Smooth muscle cell (in vitro differentiated cells): ENCODE results near the gene CCDC91. TPM values are rescaled to one million over a fixed set of nuclear protein-coding genes. Genes with fewer than 3 reads are reported as not detected.

Source experiments
- DNase-seq: peaks from one replicate; lab custom pipeline; 2025; ENCODE audit not compliant: unreplicated experiment; lab: John Stamatoyannopoulos, UW
- H2AFZ ChIP-seq: fragments of 200-600 bp; sonication (generic); 2 replicates; pipeline ENCODE4 v1.6.0; 2016; ENCODE audit warnings: antibody characterized with exemption, low read depth, mild to moderate bottlenecking
- H3F3A ChIP-seq: fragments of 200-600 bp; sonication (generic); 2 replicates; pipeline ENCODE4 v1.6.0; 2017; ENCODE audit warnings: antibody characterized with exemption, low read depth
- H3K27ac ChIP-seq: fragments of 200-600 bp; sonication (generic); 2 replicates; pipeline ENCODE4 v1.5.1; 2016; ENCODE audit warnings: low read depth, mild to moderate bottlenecking
- H3K27me3 ChIP-seq: fragments of 200-600 bp; sonication (generic); 2 replicates; pipeline ENCODE4 v1.6.1; 2016; ENCODE audit warnings: low read depth, mild to moderate bottlenecking
- H3K36me3 ChIP-seq: fragments of 200-600 bp; sonication (generic); 2 replicates; pipeline ENCODE4 v1.5.1; 2016; ENCODE audit warnings: low read depth
- H3K4me1 ChIP-seq: fragments of 200-600 bp; sonication (generic); 2 replicates; pipeline ENCODE4 v1.5.1; 2016; ENCODE audit warnings: low read depth
- H3K4me2 ChIP-seq: fragments of 200-600 bp; sonication (generic); 2 replicates; pipeline ENCODE4 v1.6.0; 2016; ENCODE audit warnings: mild to moderate bottlenecking
- H3K4me3 ChIP-seq: fragments of 200-600 bp; sonication (generic); 2 replicates; pipeline ENCODE4 v1.5.1; 2016; ENCODE audit warnings: mild to moderate bottlenecking
- H3K79me2 ChIP-seq: fragments of 200-600 bp; sonication (generic); 2 replicates; pipeline ENCODE4 v1.6.0; 2016; ENCODE audit warnings: low read depth, mild to moderate bottlenecking
- H3K9ac ChIP-seq: fragments of 200-600 bp; sonication (generic); 2 replicates; pipeline ENCODE4 v1.6.0; 2016; ENCODE audit warnings: low read depth
- H3K9me3 ChIP-seq: fragments of 200-600 bp; sonication (generic); replicated peaks from 2 replicates; pipeline ENCODE4 v1.5.1; 2016; ENCODE audit warnings: low read depth
- H4K20me1 ChIP-seq: fragments of 200-600 bp; sonication (generic); 2 replicates; pipeline ENCODE4 v1.6.0; 2016; ENCODE audit warnings: low read depth
- CTCF ChIP-seq: fragments of 200-600 bp; sonication (generic); IDR thresholded peaks from 2 replicates; pipeline ENCODE4 v1.5.1; 2017; ENCODE audit warnings: borderline replicate concordance, mild to moderate bottlenecking, antibody characterized with exemption; ENCODE audit not compliant: insufficient read depth, poor library complexity, severe bottlenecking
- WGBS: methylation state at CpG from one replicate; pipeline ENCODE4 v1.1.7; 2016; ENCODE audit warnings: low lambda C conversion rate; 5-methylcytosine and 5-hydroxymethylcytosine counted together
- polyA plus RNA-seq: library from polyadenylated mRNA; unstranded; fragments of >200 nt; fragmentation: Nextera tagmentation; extraction: Ambion mirVana; gene quantifications from 2 replicates; pipeline ENCODE4 v1.2.1, GENCODE V29; 2016
- total RNA-seq: library from RNA; depleted of rRNA; stranded (reverse); fragments of >200 nt; gene quantifications from 2 replicates; pipeline ENCODE4 v1.2.3, GENCODE V29; 2014

Gene CCDC91
- total and polyA plus RNA-seq, 2 experiments from 2014 or later, result 20.1 to 23.7 TPM

- Histone ChIP-seq H3K4me1 (peaks cover 9% of the 10 kb centered on the region), H3K79me2 (no peaks in the 10 kb centered on the region), H3K27ac (no peak overlapping the region), H4K20me1 (no peaks in the 10 kb centered on the region), H3K4me2 (no peak overlapping the region), H3K27me3 (no peaks in the 10 kb centered on the region), H2AFZ (no peak overlapping the region), H3K9ac (no peak overlapping the region), H3F3A (no peaks in the 10 kb centered on the region), H3K9me3 (no peaks in the 10 kb centered on the region), H3K4me3 (no peak overlapping the region), H3K36me3 (peaks cover 6% of the 10 kb centered on the region)
- no peak for DNase-seq
- WGBS, result 96% methylated on average over 4 of the region's 4 CpGs
- no peak for TF ChIP-seq CTCF
Observed at GRCh38 chr12:28453686-28454085, 263.4 kb downstream of the CCDC91 start.

- Histone ChIP-seq H3K4me2 (no peak overlapping the region), H3K9me3 (no peaks in the 10 kb centered on the region), H4K20me1 (no peaks in the 10 kb centered on the region), H3K9ac (no peak overlapping the region), H3F3A (no peaks in the 10 kb centered on the region), H3K36me3 (peaks cover 10% of the 10 kb centered on the region), H2AFZ (no peak overlapping the region), H3K4me3 (no peak overlapping the region), H3K79me2 (no peaks in the 10 kb centered on the region), H3K4me1 (peaks cover 9% of the 10 kb centered on the region), H3K27me3 (no peaks in the 10 kb centered on the region), H3K27ac (peak overlapping the region; percentile 11)
- 88% methylated on average over 5 of the region's 5 CpGs for WGBS
- DNase-seq, result no peak
- TF ChIP-seq CTCF, result no peak
Observed at GRCh38 chr12:28456934-28457710, 266.9 kb downstream of the CCDC91 start.

- WGBS, result 56% methylated on average over 3 of the region's 3 CpGs
Observed at GRCh38 chr12:28457785-28458184, 267.5 kb downstream of the CCDC91 start.

More at GRCh38 chr12:28457785-28458184, 267.5 kb downstream of the CCDC91 start:
- Histone ChIP-seq H2AFZ (no peak overlapping the region), H3K79me2 (no peaks in the 10 kb centered on the region), H3K36me3 (peaks cover 10% of the 10 kb centered on the region), H3K27ac (peak overlapping the region; percentile 11), H3K4me1 (peaks cover 9% of the 10 kb centered on the region), H3K4me2 (no peak overlapping the region), H3K27me3 (no peaks in the 10 kb centered on the region), H4K20me1 (no peaks in the 10 kb centered on the region), H3F3A (no peaks in the 10 kb centered on the region), H3K9ac (no peak overlapping the region), H3K4me3 (no peak overlapping the region), H3K9me3 (no peaks in the 10 kb centered on the region)
- no peak for DNase-seq
- TF ChIP-seq CTCF, result no peak
